ENCODE measurements around the gene TMEM167A.

GRCh38 chr5:83044926-83045325 lies 32.3 kb downstream of the TMEM167A start:
- TF ChIP-seq RAD21 (IDR thresholded peaks at IDR 0.05 in 1 of 2, conservative IDR thresholded peaks at IDR 0.05 in 1 of 2; ENCODE audit: low read depth in 2 of 2, low read length in 2 of 2) (no peak), ZNF274 (IDR thresholded peaks at IDR 0.05; ENCODE audit: borderline replicate concordance, extremely low read depth, low read length) (no peak), POLR2A (IDR thresholded peaks at IDR 0.05; ENCODE audit: control extremely low read depth in 1 of 2, low read depth in 2 of 2, low read length in 2 of 2) (no peak), EGR1 (IDR thresholded peaks at IDR 0.05; ENCODE audit: borderline replicate concordance, low read depth, low read length) (no peak), EP300 (IDR thresholded peaks at IDR 0.05; ENCODE audit: borderline replicate concordance in 1 of 2, low read depth in 2 of 2, low read length in 2 of 2) (no peak), RBBP5 (IDR thresholded peaks at IDR 0.05; ENCODE audit: borderline replicate concordance, low read depth, low read length) (no peak), POLR2AphosphoS5 (IDR thresholded peaks at IDR 0.05; ENCODE audit: low read depth, low read length) (no peak), SRF (IDR thresholded peaks at IDR 0.05; ENCODE audit: low read depth, low read length) (no peak), POU5F1 (IDR thresholded peaks at IDR 0.05; ENCODE audit: low read depth, low read length) (no peak)
- TF ChIP-seq, protein P1, sequence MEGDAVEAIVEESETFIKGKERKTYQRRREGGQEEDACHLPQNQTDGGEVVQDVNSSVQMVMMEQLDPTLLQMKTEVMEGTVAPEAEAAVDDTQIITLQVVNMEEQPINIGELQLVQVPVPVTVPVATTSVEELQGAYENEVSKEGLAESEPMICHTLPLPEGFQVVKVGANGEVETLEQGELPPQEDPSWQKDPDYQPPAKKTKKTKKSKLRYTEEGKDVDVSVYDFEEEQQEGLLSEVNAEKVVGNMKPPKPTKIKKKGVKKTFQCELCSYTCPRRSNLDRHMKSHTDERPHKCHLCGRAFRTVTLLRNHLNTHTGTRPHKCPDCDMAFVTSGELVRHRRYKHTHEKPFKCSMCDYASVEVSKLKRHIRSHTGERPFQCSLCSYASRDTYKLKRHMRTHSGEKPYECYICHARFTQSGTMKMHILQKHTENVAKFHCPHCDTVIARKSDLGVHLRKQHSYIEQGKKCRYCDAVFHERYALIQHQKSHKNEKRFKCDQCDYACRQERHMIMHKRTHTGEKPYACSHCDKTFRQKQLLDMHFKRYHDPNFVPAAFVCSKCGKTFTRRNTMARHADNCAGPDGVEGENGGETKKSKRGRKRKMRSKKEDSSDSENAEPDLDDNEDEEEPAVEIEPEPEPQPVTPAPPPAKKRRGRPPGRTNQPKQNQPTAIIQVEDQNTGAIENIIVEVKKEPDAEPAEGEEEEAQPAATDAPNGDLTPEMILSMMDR (IDR thresholded peaks at IDR 0.05; ENCODE audit: control extremely low read depth in 1 of 3, insufficient read depth in 1 of 3, low read depth in 1 of 3, low read length in 3 of 3) = no peak
- TF ChIP-seq, protein P2, sequence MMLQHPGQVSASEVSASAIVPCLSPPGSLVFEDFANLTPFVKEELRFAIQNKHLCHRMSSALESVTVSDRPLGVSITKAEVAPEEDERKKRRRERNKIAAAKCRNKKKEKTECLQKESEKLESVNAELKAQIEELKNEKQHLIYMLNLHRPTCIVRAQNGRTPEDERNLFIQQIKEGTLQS (IDR thresholded peaks at IDR 0.05; ENCODE audit: insufficient read depth, low read depth, low read length) = no peak

All from H1 (cell line).